Breast epithelium (tissue), 3 donors: ENCODE data around the gene LRG1.

ENCODE experiments used
- CTCF ChIP-seq, 3 donors: fragments of 450-650 bp; IDR thresholded peaks; one replicate each; pipeline ENCODE4 v1.5.1; 2016 to 2017; ENCODE audit warnings: antibody characterized with exemption in 3 of 3, mild to moderate bottlenecking in 3 of 3, moderate library complexity in 3 of 3
- POLR2A ChIP-seq: fragments of 450-650 bp; IDR thresholded peaks from one replicate; pipeline ENCODE4 v1.6.1; 2016; ENCODE audit warnings: antibody characterized with exemption, mild to moderate bottlenecking, moderate library complexity
- POLR2AphosphoS5 ChIP-seq, 3 donors: sonication (generic); formaldehyde crosslinking; IDR thresholded peaks; one replicate each; pipeline ENCODE4 v1.6.1; 2017; ENCODE audit warnings: antibody characterized with exemption in 3 of 3

- TF ChIP-seq CTCF (IDR thresholded peaks at IDR 0.05): no peak
- TF ChIP-seq POLR2AphosphoS5 (IDR thresholded peaks at IDR 0.05): no peak
- TF ChIP-seq POLR2A: no peak
These were observed 44.3 kb upstream of the LRG1 start for GRCh38 chr19:4583961-4584669.
